Activated gamma-delta T cell treated with anti-CD3 and anti-CD28 coated beads, Interleukin-2, amount 50 U/mL, for 16 hours (primary cell): ENCODE measurements around the gene SLC13A3.

Source experiments
- DNase-seq: peaks from one replicate; pipeline ENCODE4 v3.0.0-alpha.2; 2020; ENCODE audit warnings: low read depth

The SLC13A3 gene

DNA sequence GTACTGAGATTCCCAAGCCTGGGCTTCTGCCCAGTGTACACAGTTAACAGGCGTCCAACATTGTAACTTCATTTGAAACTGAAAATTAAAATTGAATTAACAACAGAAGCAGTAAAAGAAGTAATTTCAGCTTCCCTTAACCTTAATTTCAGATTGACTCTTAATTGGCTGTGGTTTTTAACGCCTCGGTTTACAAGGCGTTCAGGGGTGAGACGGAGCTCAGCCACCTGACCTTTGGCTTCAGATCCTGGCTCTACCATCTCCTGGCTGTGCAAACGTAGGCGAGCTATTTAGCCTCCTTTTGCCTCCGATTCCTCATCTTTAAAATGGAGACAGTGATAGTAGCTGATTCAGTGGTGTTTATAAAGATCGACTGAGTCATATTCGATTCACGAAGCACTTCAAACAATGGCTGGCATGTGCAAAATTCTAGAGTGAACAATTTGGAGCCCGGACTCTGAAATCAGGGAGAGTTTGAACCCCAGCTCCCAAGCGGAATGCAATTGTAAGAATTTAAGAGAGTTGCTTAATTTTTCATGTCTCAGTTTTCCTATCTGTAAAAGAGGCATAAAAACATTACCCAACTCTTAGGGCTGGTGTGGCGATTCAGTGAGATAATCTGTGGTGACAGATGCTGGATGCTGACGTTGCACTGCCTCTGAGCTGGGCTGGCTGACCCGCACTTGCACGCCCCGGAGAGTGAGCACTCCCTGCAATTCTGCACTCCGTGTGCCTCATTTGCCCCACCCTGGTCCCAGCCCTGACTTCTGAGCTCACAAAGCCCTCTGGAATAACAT lies 77.3 kb downstream of the SLC13A3 start:
- no peak for DNase-seq

DNA sequence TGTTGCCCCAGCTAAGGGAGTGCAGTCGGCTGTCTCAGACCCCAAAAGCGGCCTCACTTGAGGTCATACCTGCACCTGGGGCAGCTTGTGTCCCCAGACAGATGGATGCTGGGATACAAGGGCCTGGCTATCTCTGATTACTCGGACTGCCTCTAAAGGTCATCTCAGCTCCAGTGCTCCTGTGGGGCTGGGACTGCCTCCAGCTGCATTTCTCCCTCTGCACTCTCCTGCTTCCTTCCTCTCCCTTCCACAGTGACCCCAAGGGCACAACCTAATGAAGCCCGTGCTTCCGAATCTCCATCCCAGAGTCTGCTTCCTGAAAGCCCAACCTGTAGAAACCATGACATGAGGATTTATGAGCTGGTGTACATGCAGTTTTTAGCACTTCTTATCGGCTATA lies 78.0 kb downstream of the SLC13A3 start:
- no peak for DNase-seq

DNA sequence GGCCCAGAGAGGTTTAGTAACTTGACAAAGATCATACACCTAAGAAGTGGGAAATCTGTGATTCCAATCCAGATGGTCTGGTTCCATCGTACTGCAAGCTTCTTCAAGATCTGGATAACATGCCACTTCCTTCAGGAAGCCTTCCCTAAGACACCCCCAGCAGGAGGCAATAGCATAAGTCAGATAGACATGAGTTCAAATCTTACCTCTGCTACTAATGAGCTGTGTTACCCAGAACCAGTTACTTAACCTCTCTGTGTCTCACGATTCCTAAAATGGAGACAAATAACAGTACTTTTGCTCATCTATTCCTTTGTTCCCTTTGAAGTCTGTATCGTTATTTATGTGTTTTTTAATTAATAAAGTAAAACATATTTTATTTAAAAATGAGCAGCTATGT lies 78.5 kb downstream of the SLC13A3 start:
- no peak for DNase-seq

DNA sequence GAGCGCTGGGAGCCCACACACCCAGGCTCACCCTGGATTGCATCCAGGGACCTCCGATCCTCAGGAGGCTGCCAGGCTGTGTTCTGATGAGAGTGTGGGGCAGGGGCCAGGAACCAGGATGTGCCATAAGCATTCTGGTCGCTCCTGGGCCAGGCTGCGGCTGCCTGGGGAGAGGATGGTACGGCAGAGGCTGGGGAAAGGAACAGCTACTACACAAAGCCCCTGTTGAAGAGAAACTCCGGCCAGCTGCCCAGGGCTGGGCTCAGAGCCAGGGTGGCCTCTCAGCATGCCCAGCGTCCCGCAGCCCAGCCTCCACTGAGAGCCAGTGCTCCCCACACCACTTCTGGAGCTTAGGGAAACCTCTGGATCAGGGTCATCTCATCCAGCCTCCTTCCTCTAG lies 79.1 kb downstream of the SLC13A3 start:
- DNase-seq: no peak

DNA sequence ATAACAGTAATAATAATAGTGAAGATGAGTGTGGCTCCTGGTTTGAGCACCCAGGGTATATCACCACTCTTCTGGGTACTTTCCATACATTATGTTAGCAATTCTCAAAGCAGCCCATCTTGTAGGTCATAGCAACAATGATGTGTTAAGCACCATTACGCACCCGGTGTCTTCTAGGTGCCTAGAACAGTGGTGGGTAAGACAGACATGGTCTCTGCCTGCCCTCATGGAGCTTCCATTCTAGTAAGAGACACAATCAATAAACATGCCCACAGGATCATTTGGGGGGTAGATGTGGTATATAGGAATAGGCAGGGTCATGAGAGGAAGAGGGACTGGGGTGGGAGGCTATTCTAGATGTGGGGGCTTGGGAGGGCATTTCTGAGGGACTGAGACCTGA lies 79.8 kb downstream of the SLC13A3 start:
- no peak for DNase-seq

DNA sequence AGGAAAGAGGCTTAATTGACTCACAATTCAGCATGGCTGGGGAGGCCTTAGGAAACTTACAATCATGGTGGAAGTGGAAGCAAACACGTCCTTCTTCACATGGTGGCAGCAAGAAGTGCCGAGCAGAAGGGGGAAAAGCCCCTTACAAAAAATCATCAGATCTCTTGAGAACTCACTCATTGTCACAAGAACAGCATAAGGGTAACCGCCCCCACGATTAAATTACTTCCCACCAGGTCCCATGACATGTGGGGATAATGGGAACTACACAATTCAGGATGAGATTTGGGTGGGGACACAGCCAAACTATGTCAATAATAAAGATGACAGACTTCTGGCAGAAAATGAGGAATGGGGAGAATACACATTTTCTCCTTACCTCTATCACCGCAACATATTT lies 80.3 kb downstream of the SLC13A3 start:
- no peak for DNase-seq

DNA sequence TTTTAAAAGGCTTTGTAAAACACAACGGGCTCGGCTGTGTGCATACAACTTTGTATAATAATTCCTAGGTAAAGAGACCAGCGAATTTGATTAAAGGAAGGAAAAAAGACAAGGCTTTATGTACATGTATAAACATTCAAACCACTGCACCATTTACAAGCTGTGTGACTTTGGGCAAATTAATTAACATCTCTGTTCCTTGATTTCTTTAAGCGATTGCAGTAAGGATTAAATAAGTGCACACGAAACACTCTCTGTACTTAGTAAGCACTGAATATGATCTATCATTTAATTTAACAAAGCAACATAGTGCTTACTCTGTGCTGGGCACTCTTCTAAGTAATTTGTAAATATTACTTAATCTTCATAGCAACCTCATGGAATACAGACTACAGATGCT lies 81.3 kb downstream of the SLC13A3 start:
- DNase-seq: no peak

DNA sequence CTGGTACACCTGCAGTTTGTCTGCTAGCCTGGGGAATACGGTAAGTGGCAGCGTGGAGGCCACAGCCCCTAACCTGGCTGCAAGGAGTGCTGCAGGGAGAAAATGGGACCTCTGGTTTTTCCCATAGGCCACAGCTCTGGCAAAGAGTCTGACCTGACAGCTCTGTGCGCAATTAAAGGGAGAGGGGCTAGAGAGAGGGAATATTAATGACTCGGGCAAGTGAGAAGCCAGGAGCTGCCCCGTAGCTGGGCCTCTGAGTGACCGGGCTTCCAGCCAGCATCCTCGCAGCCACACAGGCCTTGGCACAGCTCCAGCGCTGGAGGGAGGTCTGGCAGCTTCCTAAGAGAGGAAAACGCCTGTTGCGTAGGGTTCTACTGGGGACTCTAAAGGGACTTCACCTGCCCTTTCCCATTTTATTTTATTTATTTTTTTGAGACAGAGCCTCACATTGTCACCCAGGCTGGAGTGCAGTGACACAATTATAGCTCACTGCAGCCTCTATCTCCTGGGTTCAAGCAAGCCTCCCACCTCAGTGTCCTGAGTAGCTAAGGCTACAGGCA lies 82.6 kb downstream of the SLC13A3 start:
- no peak for DNase-seq

DNA sequence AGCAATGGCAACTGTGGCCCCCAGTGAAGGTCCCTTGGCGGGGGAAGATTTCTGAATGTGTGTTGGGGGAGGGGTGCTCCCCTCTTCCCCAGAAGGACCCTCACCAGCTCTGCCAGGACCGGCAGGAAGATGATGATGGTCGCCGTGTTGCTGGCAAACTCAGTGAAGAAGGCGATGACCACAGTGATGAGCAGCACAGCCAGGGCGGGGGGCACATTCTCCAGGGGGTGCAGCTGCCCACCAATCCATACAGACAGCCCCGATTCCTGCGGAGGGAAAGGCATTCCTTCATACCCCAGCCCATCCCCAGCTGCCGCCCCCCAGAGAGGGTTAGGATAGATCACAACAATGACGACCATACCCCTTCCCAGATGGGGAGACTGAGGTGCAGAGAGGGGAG lies 85.1 kb downstream of the SLC13A3 start:
- no peak for DNase-seq

DNA sequence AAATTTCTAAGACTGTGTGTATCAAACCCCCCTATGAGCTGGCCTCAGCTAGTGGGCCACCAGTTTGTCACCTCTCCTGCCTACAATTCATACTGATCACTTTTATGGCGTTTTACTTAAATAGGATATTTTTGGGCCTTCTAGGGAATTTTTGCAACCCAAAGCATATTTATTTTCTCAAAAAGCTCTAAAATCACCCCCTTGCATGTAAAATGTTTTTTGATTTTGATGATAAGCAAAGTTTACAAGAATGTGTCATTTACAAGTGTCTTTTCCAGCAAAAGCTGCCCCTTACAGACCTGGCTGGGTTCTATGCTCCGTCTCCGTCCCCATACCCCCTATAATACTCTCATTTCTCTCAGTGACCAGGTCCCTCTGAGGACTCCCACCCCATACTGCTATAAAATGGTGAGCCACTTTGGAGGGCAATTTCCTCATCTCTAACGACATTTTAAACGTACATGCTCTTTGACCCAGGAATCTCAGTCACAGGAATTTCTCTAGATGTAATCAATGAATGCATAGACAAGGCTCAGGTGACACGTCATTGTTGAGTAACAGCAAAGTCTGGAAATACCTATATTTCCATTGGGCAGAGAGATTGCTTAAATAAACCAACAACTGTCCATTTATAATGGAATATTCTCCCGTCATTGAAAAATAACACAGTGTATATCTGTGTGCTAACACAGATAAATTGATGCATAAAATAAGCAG lies 86.9 kb downstream of the SLC13A3 start:
- no peak for DNase-seq

DNA sequence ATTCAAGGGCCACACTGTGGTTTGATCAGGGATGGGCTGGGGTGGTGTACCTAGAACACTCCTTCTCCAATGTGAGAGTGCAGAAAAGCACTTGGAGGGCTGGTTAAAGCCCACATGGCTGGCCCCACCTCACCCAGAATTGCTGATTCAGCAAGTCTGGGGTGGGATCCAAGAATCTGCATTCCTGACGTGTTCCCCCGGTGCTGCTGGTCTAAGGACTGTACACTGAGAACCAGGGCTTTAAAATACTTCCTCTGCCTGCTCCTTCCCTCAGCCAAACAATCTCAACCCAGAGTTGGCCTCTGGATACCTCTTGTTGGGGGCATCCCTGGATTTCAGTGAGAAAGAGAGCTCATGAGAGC lies 87.4 kb downstream of the SLC13A3 start:
- no peak for DNase-seq

DNA sequence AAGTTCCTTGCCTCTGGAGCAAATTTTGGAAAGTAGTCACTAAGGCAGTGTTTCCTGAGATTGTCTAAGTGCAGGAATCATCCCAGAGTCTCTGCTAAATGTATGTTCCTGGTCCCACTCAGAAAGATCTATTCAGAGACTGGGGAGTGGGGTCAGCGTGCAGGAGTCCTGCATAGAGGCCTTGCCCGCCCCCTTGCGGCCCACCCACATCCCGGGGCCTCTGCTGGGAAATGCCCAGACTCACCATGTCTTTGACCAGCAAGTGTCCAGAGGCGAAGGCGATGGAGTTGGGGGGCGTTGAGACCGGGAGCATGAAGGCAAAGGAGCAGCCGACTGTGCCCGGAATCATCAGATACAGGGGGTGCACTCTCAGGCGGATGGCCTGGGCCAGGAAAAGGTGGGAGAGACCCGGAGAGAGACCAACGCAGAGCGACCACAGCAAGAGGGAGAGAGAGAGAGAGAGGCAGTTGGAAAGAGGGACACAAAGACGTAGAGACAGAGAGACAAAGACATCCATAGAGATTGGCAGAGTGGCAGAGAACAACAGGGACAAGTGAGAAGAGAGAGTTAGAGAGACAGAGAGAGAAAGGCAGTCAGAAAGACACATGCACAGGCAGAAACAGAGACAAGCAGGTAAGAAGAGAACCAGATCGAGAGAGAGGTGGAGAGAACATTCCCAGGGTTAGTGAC lies 87.9 kb downstream of the SLC13A3 start:
- DNase-seq: no peak

DNA sequence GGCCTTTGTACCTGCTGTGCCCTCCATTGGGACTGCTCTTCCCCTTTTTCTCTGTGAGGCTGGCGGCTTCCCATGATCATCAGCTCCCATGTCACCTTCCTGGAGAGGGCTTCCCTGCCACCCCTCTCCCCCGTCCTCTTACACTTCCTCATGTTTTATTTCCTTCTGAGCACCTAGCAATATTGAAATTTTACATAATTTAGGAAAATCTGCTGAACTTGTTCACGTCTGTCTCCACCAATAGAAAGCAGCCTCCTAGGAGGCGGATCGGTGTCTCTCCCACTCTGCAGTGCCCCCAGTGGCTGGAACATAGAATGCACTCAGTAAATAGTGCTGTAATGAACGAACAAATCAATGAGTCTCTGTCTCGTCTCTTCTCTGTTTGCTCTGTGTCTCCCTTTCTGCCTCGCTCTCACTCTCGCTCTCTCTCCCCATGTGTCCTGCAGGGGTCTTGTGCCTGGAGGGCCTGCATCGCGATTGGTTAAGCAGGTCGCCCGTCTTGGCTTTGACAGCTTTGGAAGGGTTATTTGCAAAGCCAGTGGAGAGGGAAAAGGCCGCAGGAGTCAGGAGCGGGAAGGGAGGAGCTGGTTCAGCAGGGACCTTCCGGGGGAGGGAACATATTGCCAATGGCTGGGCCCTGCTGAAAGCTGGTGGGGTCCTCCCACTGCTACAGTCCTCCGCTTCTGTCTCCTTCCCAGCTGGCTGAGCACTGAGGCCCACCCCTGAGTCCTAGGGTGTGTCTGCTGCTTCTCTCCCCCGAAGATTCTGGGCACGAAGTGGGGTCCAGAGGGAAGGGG lies 88.7 kb downstream of the SLC13A3 start:
- peak; percentile 37 for DNase-seq

DNA sequence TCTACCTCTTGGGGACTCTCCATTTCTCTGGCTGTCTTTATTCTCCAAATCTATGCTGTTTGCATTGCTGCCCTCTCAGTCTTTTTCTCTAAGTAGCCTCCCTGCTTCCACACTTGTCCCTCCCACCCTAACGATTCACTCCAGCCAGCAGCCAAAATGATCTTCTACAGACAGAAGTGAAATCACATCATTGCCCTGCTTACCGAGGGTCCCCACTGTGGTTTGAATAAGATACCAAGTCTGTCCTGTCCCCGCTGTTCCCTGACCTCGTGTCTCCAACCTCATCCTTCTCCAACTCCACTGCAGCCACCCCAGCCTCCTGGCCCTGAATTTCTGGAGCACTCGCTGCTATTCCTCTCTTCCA lies 89.3 kb downstream of the SLC13A3 start:
- DNase-seq: no peak

DNA sequence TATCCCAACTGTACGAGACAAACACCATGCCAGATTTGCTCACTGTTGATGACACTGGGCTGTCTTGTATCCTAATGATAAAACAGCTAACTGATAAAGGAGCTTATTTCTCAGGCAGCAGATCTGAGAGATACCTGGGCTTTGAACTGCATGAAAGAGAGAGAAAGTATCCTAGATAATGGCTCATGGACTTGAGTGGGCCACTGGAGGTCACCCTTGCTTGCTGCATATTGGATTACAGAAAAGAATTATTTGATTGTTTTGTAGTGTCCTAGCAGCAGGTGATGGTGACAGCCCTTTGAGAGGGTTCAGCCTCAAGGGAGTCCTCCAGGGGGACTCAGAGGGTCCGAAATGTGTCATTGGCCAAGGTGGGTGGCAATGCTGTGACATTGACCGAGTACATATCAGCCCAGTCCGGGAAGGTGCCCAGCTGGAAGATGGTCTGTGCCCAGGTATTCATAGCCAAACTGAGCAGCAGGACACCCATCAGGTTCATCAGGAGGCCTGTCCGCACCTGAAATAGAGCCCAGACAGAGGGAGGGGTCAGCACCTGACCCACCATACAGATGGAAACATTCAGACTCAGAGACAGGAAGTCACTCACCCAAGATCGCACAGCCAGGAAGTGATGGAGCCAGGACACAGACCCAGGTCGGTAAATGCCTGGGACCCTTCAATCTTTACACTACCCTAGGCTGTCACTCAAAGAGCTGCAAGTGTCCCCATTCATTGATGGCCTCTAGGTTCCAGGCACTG lies 91.4 kb downstream of the SLC13A3 start:
- DNase-seq: no peak

DNA sequence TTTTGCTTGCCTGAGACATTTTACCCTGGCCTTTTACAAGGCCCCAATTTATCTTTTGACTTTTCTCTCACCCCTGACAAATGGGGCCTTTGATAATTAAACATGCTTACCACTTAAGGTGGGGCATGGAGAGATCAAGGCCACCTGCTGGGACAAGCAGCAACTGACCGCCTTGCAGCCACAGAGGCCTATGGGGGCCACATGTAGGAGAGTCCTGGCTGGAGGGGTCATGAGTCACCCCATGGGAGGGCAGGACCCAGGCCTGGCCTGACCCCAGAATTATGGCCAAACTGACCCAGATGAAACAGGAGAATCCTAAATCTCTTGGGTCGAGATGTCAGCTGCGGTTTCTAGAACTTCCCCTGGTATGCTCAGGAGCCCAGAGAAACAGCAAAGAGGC lies 92.3 kb downstream of the SLC13A3 start:
- DNase-seq: no peak

DNA sequence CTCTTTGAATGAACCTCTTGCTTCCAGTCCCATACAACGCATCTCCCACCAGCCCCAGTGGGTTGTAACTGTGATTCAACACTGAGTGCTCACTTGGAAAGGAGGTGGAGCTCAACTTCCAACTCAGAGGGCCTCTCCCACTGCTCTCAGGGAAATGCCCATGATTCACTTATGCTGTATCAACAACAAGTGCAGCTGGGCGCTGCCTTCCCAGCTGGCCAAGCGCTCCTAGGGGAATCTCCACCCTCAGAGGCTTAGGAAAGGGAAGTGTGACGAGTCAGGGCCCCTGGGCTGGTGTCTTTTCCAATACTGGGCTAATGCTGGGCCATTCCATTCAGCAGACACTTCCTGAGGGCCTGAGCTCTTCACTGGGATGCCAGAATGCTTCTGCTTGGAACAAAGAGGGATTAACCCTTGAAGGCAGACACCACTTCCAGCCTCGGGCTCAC lies 92.7 kb downstream of the SLC13A3 start:
- DNase-seq: no peak

DNA sequence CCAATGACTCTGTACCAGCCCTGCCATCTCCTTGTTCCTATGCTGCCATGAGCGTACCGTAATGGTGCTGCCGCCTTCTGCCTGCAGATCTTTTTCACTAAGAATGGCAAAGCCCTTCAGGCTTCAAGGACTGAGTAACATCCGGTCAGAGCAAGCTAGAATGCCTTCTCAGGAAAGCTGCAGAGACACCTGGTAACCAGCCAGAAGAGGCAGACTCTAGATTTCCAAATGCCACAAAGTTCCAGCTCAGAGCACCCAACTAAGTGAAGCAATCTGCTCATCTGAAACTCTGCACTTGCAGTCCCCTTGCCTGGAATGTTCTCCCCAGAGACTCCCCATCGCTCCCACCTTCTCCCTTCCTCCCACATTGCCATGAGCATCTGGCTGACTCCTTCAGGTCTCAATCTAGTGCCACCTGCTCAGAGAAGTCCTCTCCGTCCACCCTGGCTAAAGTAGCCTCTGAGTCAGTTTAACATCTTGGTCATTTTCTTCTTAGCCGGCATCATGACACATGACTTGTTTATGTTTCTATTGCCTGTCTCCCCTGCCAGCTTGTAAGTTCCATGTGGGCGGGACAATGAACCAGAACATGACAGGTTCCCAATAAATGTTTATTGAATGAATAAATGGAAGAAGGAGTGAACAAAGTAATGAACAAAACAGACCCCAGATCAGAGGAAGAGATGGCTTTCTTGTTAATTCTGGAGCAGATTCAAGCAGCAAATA lies 93.9 kb downstream of the SLC13A3 start:
- no peak for DNase-seq

DNA sequence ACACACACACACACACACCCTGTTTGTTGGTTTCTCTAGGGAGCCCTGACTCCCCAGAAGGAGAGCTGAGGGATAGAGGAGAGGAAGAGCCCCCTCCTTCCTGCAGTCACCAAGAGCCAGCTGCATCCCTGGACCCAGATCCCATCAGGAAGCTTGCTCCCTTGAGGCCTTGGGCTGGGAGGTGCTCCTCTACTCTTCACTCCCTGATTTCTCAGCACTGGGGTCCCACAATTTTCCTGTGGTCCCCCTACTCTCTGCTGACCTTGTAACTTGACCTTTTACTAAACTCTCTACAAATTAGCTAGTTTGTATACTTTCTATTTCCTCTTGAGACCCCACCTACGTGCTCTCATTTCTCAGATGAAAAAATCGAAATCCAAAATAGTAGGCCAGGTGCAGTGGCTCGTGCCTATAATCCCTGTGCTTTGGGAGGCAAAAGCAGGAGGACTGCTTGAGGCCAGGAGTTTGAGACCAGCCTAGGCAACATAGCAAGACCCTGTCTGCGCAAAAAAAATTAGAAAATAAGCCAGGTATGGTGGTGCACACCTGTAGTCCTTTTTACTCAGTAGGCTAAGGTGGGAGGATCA lies 95.8 kb downstream of the SLC13A3 start:
- no peak for DNase-seq

DNA sequence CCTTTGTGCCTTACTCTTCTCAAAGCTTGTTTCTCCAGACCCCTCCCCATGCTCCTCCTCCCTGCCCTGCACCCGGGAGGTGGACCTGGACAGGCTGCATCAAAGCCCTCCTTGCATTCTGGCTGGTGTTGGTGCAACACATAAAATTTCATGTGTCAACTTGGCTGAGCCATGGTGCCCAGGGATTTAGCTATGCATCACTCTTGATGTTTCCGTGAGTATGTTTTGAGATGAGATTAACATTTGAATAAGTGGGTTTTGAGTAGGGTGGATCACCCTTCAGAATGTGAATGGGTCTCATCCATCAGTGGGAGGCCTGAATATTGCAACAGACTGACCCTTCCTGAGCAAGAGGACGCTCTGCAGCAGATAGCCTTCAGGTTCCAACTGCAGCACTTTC lies 96.4 kb downstream of the SLC13A3 start:
- DNase-seq: no peak
